Trophoblast cell (in vitro differentiated cells and primary cell): Measurements from ENCODE around the gene ST3GAL5.

Experiments
- DNase-seq, 2 donors: peaks; one replicate each; pipeline ENCODE4 v3.0.0-alpha.2; 2016
- H2AFZ ChIP-seq: 2 replicates; pipeline ENCODE4 v1.6.1; 2013; ENCODE audit warnings: low read length, moderate library complexity, mild to moderate bottlenecking; ENCODE audit not compliant: insufficient read depth, poor library complexity
- H2AK5ac ChIP-seq: 2 replicates; pipeline ENCODE4 v1.6.1; 2013; ENCODE audit warnings: mild to moderate bottlenecking, low read length
- H2BK120ac ChIP-seq: 2 replicates; pipeline ENCODE4 v1.6.1; 2013; ENCODE audit warnings: low read length, mild to moderate bottlenecking, moderate library complexity; ENCODE audit not compliant: insufficient read depth, poor library complexity
- H2BK12ac ChIP-seq: 2 replicates; pipeline ENCODE4 v1.6.1; 2013; ENCODE audit warnings: mild to moderate bottlenecking, low read length, moderate library complexity
- H2BK5ac ChIP-seq: 2 replicates; pipeline ENCODE4 v1.6.1; 2013; ENCODE audit warnings: low read length, low read depth, moderate library complexity, mild to moderate bottlenecking; ENCODE audit not compliant: poor library complexity
- H3K14ac ChIP-seq: 2 replicates; pipeline ENCODE4 v1.6.1; 2013; ENCODE audit warnings: mild to moderate bottlenecking, low read length
- H3K18ac ChIP-seq: 2 replicates; pipeline ENCODE4 v1.6.1; 2013; ENCODE audit warnings: mild to moderate bottlenecking, low read length
- H3K23ac ChIP-seq: 2 replicates; pipeline ENCODE4 v1.6.1; 2013; ENCODE audit warnings: low read length
- H3K27ac ChIP-seq: 2 replicates; pipeline ENCODE4 v1.5.1; 2013; ENCODE audit warnings: low read depth, mild to moderate bottlenecking, inconsistent platforms, low read length, moderate library complexity
- H3K27me3 ChIP-seq: 2 replicates; pipeline ENCODE4 v1.6.1; 2013; ENCODE audit warnings: inconsistent platforms, mild to moderate bottlenecking, low read length, moderate library complexity; ENCODE audit not compliant: insufficient read depth
- H3K36me3 ChIP-seq, 2 experiments: 1 replicate in 1 of 2; 2 replicates in 1 of 2; pipeline ENCODE4 v1.6.1; 2013; ENCODE audit warnings: low read length in 2 of 2, mild to moderate bottlenecking in 2 of 2, moderate library complexity in 1 of 2; ENCODE audit not compliant: insufficient read depth in 2 of 2, control insufficient read depth in 1 of 2
- H3K4ac ChIP-seq: 2 replicates; pipeline ENCODE4 v1.6.1; 2013; ENCODE audit warnings: low read depth, mild to moderate bottlenecking, low read length, moderate library complexity
- H3K4me1 ChIP-seq, 2 experiments: 1 replicate in 1 of 2; 2 replicates in 1 of 2; pipeline ENCODE4 v1.6.1; 2013; ENCODE audit warnings: low read length in 2 of 2, mild to moderate bottlenecking in 2 of 2, moderate library complexity in 1 of 2; ENCODE audit not compliant: insufficient read depth in 2 of 2, control insufficient read depth in 1 of 2
- H3K4me2 ChIP-seq: 2 replicates; pipeline ENCODE4 v1.6.1; 2013; ENCODE audit warnings: inconsistent platforms, mild to moderate bottlenecking, low read length, moderate library complexity
- H3K4me3 ChIP-seq: 2 replicates; pipeline ENCODE4 v1.5.1; 2013; ENCODE audit warnings: mild to moderate bottlenecking, low read depth, low read length, inconsistent platforms
- H3K79me1 ChIP-seq: one replicate; pipeline ENCODE4 v1.6.1; 2013; ENCODE audit warnings: low read length
- H3K79me2 ChIP-seq: 2 replicates; pipeline ENCODE4 v1.6.1; 2013; ENCODE audit warnings: low read length, mild to moderate bottlenecking; ENCODE audit not compliant: control insufficient read depth, insufficient read depth, poor library complexity
- H3K9ac ChIP-seq: 2 replicates; pipeline ENCODE4 v1.6.1; 2013; ENCODE audit warnings: mild to moderate bottlenecking, low read length
- H3K9me3 ChIP-seq: 2 replicates; pipeline ENCODE4 v1.6.1; 2013; ENCODE audit warnings: low read depth, mild to moderate bottlenecking, control low read depth, inconsistent platforms, low read length; ENCODE audit not compliant: insufficient read depth
- H4K12ac ChIP-seq: 2 replicates; pipeline ENCODE4 v1.6.1; 2013; ENCODE audit warnings: low read depth, mild to moderate bottlenecking, low read length, moderate library complexity
- H4K8ac ChIP-seq: 2 replicates; pipeline ENCODE4 v1.6.1; 2013; ENCODE audit warnings: low read depth, mild to moderate bottlenecking, low read length, moderate library complexity
- H4K91ac ChIP-seq: one replicate; pipeline ENCODE4 v1.6.1; 2013; ENCODE audit warnings: low read depth, mild to moderate bottlenecking, low read length, moderate library complexity
- WGBS: extraction: QIAGEN DNeasy Blood & Tissue Kit; methylation state at CpG from one replicate; pipeline ENCODE4 v1.1.7; 2013; ENCODE audit warnings: missing lambda C conversion rate; ENCODE audit not compliant: insufficient read length, insufficient coverage; ENCODE audit errors: extremely low coverage; 5-methylcytosine and 5-hydroxymethylcytosine counted together

The ST3GAL5 gene

DNA sequence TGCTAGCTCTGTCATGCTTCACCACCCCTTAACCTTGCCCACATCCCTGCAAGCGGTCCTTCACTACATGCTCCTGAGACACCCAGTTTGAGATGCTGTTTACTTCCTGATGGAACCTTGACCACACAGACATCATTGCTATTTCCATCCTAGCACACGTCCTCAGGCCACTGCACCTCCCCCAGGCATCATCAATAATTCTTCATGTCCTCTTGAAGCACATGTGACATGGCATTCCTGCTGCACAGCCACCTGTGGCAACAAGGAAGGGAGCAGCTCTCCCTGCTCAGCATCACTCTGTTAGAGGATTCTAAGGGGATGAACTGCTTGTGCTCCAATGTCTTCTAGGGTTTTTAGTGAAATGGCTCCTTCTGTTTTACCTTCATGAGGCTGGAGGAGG lies 26.1 kb upstream of the ST3GAL5 start:
- Histone ChIP-seq H4K8ac (no peak overlapping the region), H2BK5ac (no peak overlapping the region), H3K27me3 (no peaks in the 10 kb centered on the region), H4K12ac (no peak overlapping the region), H2AFZ (peak overlapping the region; percentile 27), H3K9me3 (no peaks in the 10 kb centered on the region), H3K14ac (no peak overlapping the region), H3K4ac (no peak overlapping the region), H3K4me1 (peaks cover 0 to 4% of the 10 kb centered on the region in 2 experiments), H3K9ac (no peak overlapping the region), H4K91ac (no peak overlapping the region), H3K4me3 (no peak overlapping the region), H3K79me1 (peaks cover 2% of the 10 kb centered on the region), H3K79me2 (no peaks in the 10 kb centered on the region), H2BK12ac (no peak overlapping the region), H3K36me3 (no peaks in the 10 kb centered on the region), H2AK5ac (no peak overlapping the region), H3K27ac (no peak overlapping the region), H3K4me2 (no peak overlapping the region), H3K18ac (no peak overlapping the region), H2BK120ac (no peak overlapping the region), H3K23ac (no peak overlapping the region)
- DNase-seq = no peak
- WGBS = no CpG with 5 or more reads among the region's 2 CpGs

DNA sequence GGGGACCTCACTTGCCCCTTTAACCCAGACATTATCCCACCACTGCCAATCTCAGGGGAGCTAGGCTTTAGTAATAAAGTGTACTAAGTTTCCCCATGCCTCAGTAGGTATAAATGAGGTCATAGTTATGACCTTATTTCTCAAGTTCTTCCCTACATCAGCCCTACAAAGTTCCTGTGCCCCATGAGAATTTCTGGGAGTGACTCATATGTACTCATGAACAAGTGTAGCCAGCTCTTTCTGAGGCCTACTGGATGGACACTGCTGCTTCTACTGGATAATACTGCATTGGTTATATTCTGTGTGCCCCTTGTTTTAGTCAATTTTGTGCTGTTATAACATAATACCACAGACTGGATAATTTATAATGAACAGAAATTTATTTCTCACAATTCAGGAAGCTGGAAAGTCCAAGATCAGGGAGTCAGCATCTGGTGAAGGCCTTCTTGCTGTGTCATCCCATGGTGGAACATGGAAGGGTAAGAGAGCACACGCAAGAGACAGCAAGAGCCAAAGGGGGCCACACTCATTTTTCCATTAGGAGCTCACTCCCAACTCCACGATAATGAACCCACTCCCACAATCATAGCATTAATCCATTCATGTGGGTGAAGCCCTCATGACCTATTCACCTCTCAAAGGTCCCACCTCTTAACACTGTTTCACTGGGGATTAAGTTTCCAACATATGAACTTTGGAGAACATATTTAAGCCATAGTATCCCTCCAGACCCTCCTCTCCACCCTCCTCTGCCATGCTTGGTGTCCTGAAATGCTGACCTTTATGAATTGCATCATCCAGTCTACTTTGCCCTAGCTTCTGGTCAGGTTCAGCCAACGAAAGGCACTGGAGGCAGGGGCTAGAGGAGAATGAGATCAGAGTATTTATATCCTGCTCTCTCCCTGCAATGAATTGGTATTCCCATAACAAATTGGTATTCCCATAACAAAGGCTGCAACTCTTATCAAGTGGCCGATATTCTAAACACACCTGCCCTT lies 25.4 kb upstream of the ST3GAL5 start:
- no peak overlapping the region for H3K27ac ChIP-seq
- no peak overlapping the region for H4K8ac ChIP-seq
- DNase-seq = no peak
- no peaks in the 10 kb centered on the region for H3K36me3 ChIP-seq
- no peak overlapping the region for H4K91ac ChIP-seq
- no peak overlapping the region for H3K4me2 ChIP-seq
- H3K23ac ChIP-seq = no peak overlapping the region
- no peaks in the 10 kb centered on the region for H3K27me3 ChIP-seq
- H3K4me1 ChIP-seq = peaks cover 0 to 4% of the 10 kb centered on the region in 2 experiments
- H3K18ac ChIP-seq = no peak overlapping the region
- H2AK5ac ChIP-seq = no peak overlapping the region
- H3K9me3 ChIP-seq = no peaks in the 10 kb centered on the region
- H2BK5ac ChIP-seq = no peak overlapping the region
- H3K4ac ChIP-seq = no peak overlapping the region
- WGBS = no CpG with 5 or more reads among the region's 4 CpGs
- H2BK120ac ChIP-seq = no peak overlapping the region
- no peak overlapping the region for H2AFZ ChIP-seq
- no peaks in the 10 kb centered on the region for H3K79me2 ChIP-seq
- no peak overlapping the region for H3K4me3 ChIP-seq
- H3K9ac ChIP-seq = no peak overlapping the region
- peaks cover 2% of the 10 kb centered on the region for H3K79me1 ChIP-seq
- H4K12ac ChIP-seq = no peak overlapping the region
- H2BK12ac ChIP-seq = no peak overlapping the region
- no peak overlapping the region for H3K14ac ChIP-seq

DNA sequence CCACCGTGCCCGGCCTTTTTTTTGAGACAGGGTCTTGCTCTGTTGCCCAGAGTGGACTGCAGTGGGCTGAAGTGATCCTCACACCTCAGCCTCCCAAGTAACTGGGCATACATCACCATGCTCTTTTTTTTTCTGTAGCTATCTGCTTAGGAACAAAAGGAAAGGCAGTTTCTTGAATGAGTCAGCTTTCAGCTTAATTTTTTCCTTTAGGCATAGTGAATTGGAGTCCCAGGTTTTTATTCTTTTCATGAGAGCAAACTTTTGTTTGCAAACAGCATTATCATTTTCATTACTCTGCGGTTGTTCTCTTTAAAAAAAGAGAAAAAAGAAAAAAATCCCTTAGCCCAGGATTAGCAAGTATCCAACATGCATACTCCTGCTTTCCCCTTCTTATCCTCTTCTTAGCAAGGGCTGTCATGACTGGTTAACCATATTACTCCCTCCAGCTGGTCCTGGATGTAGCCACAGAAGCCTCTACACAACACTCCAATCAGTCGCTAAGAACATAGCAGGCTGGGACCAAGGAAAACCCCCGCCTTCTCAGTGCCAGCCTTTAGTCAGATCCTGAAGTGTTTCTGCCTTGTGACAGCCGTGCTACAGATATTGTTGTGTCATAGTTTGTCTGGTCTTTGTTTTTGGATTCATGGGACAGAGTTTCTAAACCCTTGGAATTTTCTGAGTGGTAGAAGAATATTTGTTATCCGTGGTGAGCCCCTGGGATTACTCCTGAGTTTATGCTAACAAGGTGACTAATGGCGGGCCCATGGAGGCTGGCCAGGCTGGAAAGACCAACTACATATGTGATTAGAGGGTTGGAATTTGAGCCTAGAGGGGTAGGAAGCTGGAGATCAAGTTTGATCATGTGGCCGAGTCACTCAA lies 23.3 kb upstream of the ST3GAL5 start:
- H2BK120ac ChIP-seq = peak overlapping the region; percentile 15
- H3K79me2 ChIP-seq = no peaks in the 10 kb centered on the region
- WGBS = no CpG with 5 or more reads among the region's 9 CpGs
- peak overlapping the region; percentile 43 for H4K91ac ChIP-seq
- no peak overlapping the region for H2BK12ac ChIP-seq
- H3K9ac ChIP-seq = no peak overlapping the region
- H3K4me3 ChIP-seq = no peak overlapping the region
- H4K8ac ChIP-seq = no peak overlapping the region
- H3K36me3 ChIP-seq = no peaks in the 10 kb centered on the region
- peaks cover 0 to 4% of the 10 kb centered on the region in 2 experiments for H3K4me1 ChIP-seq
- no peak overlapping the region for H3K4me2 ChIP-seq
- H3K4ac ChIP-seq = no peak overlapping the region
- H3K18ac ChIP-seq = no peak overlapping the region
- peaks cover 2% of the 10 kb centered on the region for H3K79me1 ChIP-seq
- H3K23ac ChIP-seq = no peak overlapping the region
- H3K14ac ChIP-seq = no peak overlapping the region
- H2BK5ac ChIP-seq = no peak overlapping the region
- H3K9me3 ChIP-seq = no peaks in the 10 kb centered on the region
- H3K27ac ChIP-seq = peak overlapping the region; percentile 37
- no peak overlapping the region for H2AFZ ChIP-seq
- DNase-seq = peak in 1 of 2 donors; percentile 49
- no peak overlapping the region for H2AK5ac ChIP-seq
- no peaks in the 10 kb centered on the region for H3K27me3 ChIP-seq
- H4K12ac ChIP-seq = no peak overlapping the region

DNA sequence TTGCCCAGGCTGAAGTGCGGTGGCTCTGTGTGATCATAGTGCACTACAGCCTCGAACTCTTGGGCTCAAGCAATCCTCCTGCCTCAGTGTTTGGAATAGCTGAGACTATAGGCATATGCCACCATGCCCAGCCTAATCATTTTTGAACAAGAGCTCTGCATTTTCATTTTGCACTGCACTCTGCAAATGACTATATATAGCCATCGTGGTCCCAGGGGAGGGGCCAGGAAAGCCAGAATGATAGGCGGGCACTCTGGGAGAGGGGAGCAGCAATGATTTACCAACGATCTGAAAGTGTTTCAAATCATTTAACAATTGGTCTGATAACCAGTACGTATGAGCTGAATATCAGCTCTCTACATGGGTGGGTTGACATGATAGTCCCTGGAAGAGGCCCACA lies 22.3 kb upstream of the ST3GAL5 start:
- H2AFZ ChIP-seq = no peak overlapping the region
- H3K4ac ChIP-seq = no peak overlapping the region
- no peak overlapping the region for H3K9ac ChIP-seq
- no peak overlapping the region for H4K8ac ChIP-seq
- H3K4me3 ChIP-seq = no peak overlapping the region
- no CpG with 5 or more reads among the region's 6 CpGs for WGBS
- no peak overlapping the region for H3K23ac ChIP-seq
- H2BK12ac ChIP-seq = no peak overlapping the region
- H3K9me3 ChIP-seq = no peaks in the 10 kb centered on the region
- no peak overlapping the region for H2BK120ac ChIP-seq
- H4K91ac ChIP-seq = no peak overlapping the region
- no peaks in the 10 kb centered on the region for H3K27me3 ChIP-seq
- no peak overlapping the region for H3K27ac ChIP-seq
- no peak overlapping the region for H3K14ac ChIP-seq
- H2BK5ac ChIP-seq = no peak overlapping the region
- H2AK5ac ChIP-seq = no peak overlapping the region
- no peak overlapping the region for H3K4me2 ChIP-seq
- no peaks in the 10 kb centered on the region for H3K36me3 ChIP-seq
- no peaks in the 10 kb centered on the region for H3K79me2 ChIP-seq
- H3K4me1 ChIP-seq = peaks cover 0 to 4% of the 10 kb centered on the region in 2 experiments
- peaks cover 2% of the 10 kb centered on the region for H3K79me1 ChIP-seq
- no peak overlapping the region for H4K12ac ChIP-seq
- no peak for DNase-seq
- no peak overlapping the region for H3K18ac ChIP-seq
